Smooth muscle cell (in vitro differentiated cells): ENCODE measurements around the gene SLC4A4. TPM values are rescaled to one million over a fixed set of nuclear protein-coding genes. Genes with fewer than 3 reads are reported as not detected.

Experiments
- DNase-seq: peaks from one replicate; lab custom pipeline; 2025; ENCODE audit not compliant: unreplicated experiment; lab: John Stamatoyannopoulos, UW
- H2AFZ ChIP-seq: fragments of 200-600 bp; sonication (generic); 2 replicates; pipeline ENCODE4 v1.6.0; 2016; ENCODE audit warnings: antibody characterized with exemption, low read depth, mild to moderate bottlenecking
- H3F3A ChIP-seq: fragments of 200-600 bp; sonication (generic); 2 replicates; pipeline ENCODE4 v1.6.0; 2017; ENCODE audit warnings: antibody characterized with exemption, low read depth
- H3K27ac ChIP-seq: fragments of 200-600 bp; sonication (generic); 2 replicates; pipeline ENCODE4 v1.5.1; 2016; ENCODE audit warnings: low read depth, mild to moderate bottlenecking
- H3K27me3 ChIP-seq: fragments of 200-600 bp; sonication (generic); 2 replicates; pipeline ENCODE4 v1.6.1; 2016; ENCODE audit warnings: low read depth, mild to moderate bottlenecking
- H3K36me3 ChIP-seq: fragments of 200-600 bp; sonication (generic); 2 replicates; pipeline ENCODE4 v1.5.1; 2016; ENCODE audit warnings: low read depth
- H3K4me1 ChIP-seq: fragments of 200-600 bp; sonication (generic); 2 replicates; pipeline ENCODE4 v1.5.1; 2016; ENCODE audit warnings: low read depth
- H3K4me2 ChIP-seq: fragments of 200-600 bp; sonication (generic); 2 replicates; pipeline ENCODE4 v1.6.0; 2016; ENCODE audit warnings: mild to moderate bottlenecking
- H3K4me3 ChIP-seq: fragments of 200-600 bp; sonication (generic); 2 replicates; pipeline ENCODE4 v1.5.1; 2016; ENCODE audit warnings: mild to moderate bottlenecking
- H3K79me2 ChIP-seq: fragments of 200-600 bp; sonication (generic); 2 replicates; pipeline ENCODE4 v1.6.0; 2016; ENCODE audit warnings: low read depth, mild to moderate bottlenecking
- H3K9ac ChIP-seq: fragments of 200-600 bp; sonication (generic); 2 replicates; pipeline ENCODE4 v1.6.0; 2016; ENCODE audit warnings: low read depth
- H3K9me3 ChIP-seq: fragments of 200-600 bp; sonication (generic); replicated peaks from 2 replicates; pipeline ENCODE4 v1.5.1; 2016; ENCODE audit warnings: low read depth
- H4K20me1 ChIP-seq: fragments of 200-600 bp; sonication (generic); 2 replicates; pipeline ENCODE4 v1.6.0; 2016; ENCODE audit warnings: low read depth
- CTCF ChIP-seq: fragments of 200-600 bp; sonication (generic); IDR thresholded peaks from 2 replicates; pipeline ENCODE4 v1.5.1; 2017; ENCODE audit warnings: borderline replicate concordance, mild to moderate bottlenecking, antibody characterized with exemption; ENCODE audit not compliant: insufficient read depth, poor library complexity, severe bottlenecking
- WGBS: methylation state at CpG from one replicate; pipeline ENCODE4 v1.1.7; 2016; ENCODE audit warnings: low lambda C conversion rate; 5-methylcytosine and 5-hydroxymethylcytosine counted together
- polyA plus RNA-seq: library from polyadenylated mRNA; unstranded; fragments of >200 nt; fragmentation: Nextera tagmentation; extraction: Ambion mirVana; gene quantifications from 2 replicates; pipeline ENCODE4 v1.2.1, GENCODE V29; 2016
- total RNA-seq: library from RNA; depleted of rRNA; stranded (reverse); fragments of >200 nt; gene quantifications from 2 replicates; pipeline ENCODE4 v1.2.3, GENCODE V29; 2014

SLC4A4 gene
- total and polyA plus RNA-seq, 2 experiments from 2014 or later, result 1.2 to 4.1 TPM

- peak overlapping the region; percentile 64 for H3K27ac ChIP-seq
These were observed 134.1 kb downstream of the SLC4A4 start for GRCh38 chr4:71472946-71473345.

GRCh38 chr4:71473541-71474240 is 134.9 kb downstream of the SLC4A4 start:
- H3K4me1 ChIP-seq, result peaks cover 5% of the 10 kb centered on the region
- DNase-seq, result no peak
- H3K79me2 ChIP-seq, result no peaks in the 10 kb centered on the region
- peak overlapping the region; percentile 67 for H3K4me2 ChIP-seq
- 81% methylated on average over 4 of the region's 4 CpGs for WGBS
- peak overlapping the region; percentile 64 for H3K27ac ChIP-seq
- no peaks in the 10 kb centered on the region for H3F3A ChIP-seq
- H3K36me3 ChIP-seq, result no peaks in the 10 kb centered on the region
- H4K20me1 ChIP-seq, result no peaks in the 10 kb centered on the region
- no peak overlapping the region for H3K9ac ChIP-seq
- H3K9me3 ChIP-seq, result no peaks in the 10 kb centered on the region
- H3K4me3 ChIP-seq, result no peak overlapping the region
- TF ChIP-seq CTCF, result no peak
- H2AFZ ChIP-seq, result no peak overlapping the region
- no peaks in the 10 kb centered on the region for H3K27me3 ChIP-seq

More at GRCh38 chr4:71472946-71473345, 134.1 kb downstream of the SLC4A4 start:
- H2AFZ ChIP-seq, result no peak overlapping the region
- H3K36me3 ChIP-seq, result no peaks in the 10 kb centered on the region
- no peak for TF ChIP-seq CTCF
- H3K4me1 ChIP-seq, result peaks cover 5% of the 10 kb centered on the region
- no peaks in the 10 kb centered on the region for H3F3A ChIP-seq
- H4K20me1 ChIP-seq, result no peaks in the 10 kb centered on the region
- 66% methylated on average over 2 of the region's 2 CpGs for WGBS
- no peak overlapping the region for H3K4me3 ChIP-seq
- H3K4me2 ChIP-seq, result peak overlapping the region; percentile 67
- H3K9ac ChIP-seq, result no peak overlapping the region
- no peak for DNase-seq
- no peaks in the 10 kb centered on the region for H3K79me2 ChIP-seq
- H3K27me3 ChIP-seq, result no peaks in the 10 kb centered on the region
- H3K9me3 ChIP-seq, result no peaks in the 10 kb centered on the region

- WGBS, result 98% methylated on average over 2 of the region's 2 CpGs
- H2AFZ ChIP-seq, result no peak overlapping the region
- no peak overlapping the region for H3K4me2 ChIP-seq
These were observed 135.9 kb downstream of the SLC4A4 start for GRCh38 chr4:71474731-71475130.

More at GRCh38 chr4:71474731-71475130, 135.9 kb downstream of the SLC4A4 start:
- TF ChIP-seq CTCF, result no peak
- Histone ChIP-seq H3K27me3 (no peaks in the 10 kb centered on the region), H3K9me3 (no peaks in the 10 kb centered on the region), H3F3A (no peaks in the 10 kb centered on the region), H3K79me2 (no peaks in the 10 kb centered on the region), H4K20me1 (no peaks in the 10 kb centered on the region), H3K4me3 (no peak overlapping the region), H3K27ac (no peak overlapping the region), H3K9ac (no peak overlapping the region), H3K36me3 (no peaks in the 10 kb centered on the region), H3K4me1 (peaks cover 5% of the 10 kb centered on the region)
- DNase-seq, result no peak
